GM19455 (cell line): ENCODE results near the gene DIAPH1.
A peak's percentile ranks its signal among the peaks of the same experiment; 100 is the strongest.
"Not testable (repeated sequence)": the region's sequence is repeated elsewhere in the genome, so short reads cannot be mapped to it uniquely, and the experiment has no call there.

Source experiments
- ATAC-seq: cut with Tn5 transposase; IDR thresholded peaks from one replicate; pipeline ENCODE4 v1.9.1; 2021; ENCODE audit not compliant: unreplicated experiment

Gene DIAPH1

GRCh38 chr5:141613344-141613743 is 5.5 kb downstream of the DIAPH1 start:
- no peak for ATAC-seq

- no peak for ATAC-seq
Observed at GRCh38 chr5:141611289-141611688, 7.5 kb downstream of the DIAPH1 start.

GRCh38 chr5:141609921-141610320 is 8.9 kb downstream of the DIAPH1 start:
- ATAC-seq: not testable (repeated sequence)

- ATAC-seq: no peak
Observed at GRCh38 chr5:141609044-141609443, 9.8 kb downstream of the DIAPH1 start.

GRCh38 chr5:141608557-141608956 is 10.2 kb downstream of the DIAPH1 start:
- ATAC-seq: no peak

- no peak for ATAC-seq
Observed at GRCh38 chr5:141608046-141608445, 10.8 kb downstream of the DIAPH1 start.

GRCh38 chr5:141605523-141606277 is 13.1 kb downstream of the DIAPH1 start:
- peak; percentile 97 for ATAC-seq

GRCh38 chr5:141603923-141604717 is 14.7 kb downstream of the DIAPH1 start:
- no peak for ATAC-seq

- ATAC-seq: no peak
Observed at GRCh38 chr5:141602606-141603005, 16.2 kb downstream of the DIAPH1 start.

- ATAC-seq: no peak
Observed at GRCh38 chr5:141598391-141599345, 20.1 kb downstream of the DIAPH1 start.

- ATAC-seq: no peak
Observed at GRCh38 chr5:141597814-141598213, 21.0 kb downstream of the DIAPH1 start.

GRCh38 chr5:141597394-141597793 is 21.4 kb downstream of the DIAPH1 start:
- ATAC-seq: no peak

GRCh38 chr5:141596867-141597266 is 21.9 kb downstream of the DIAPH1 start:
- ATAC-seq: no peak

GRCh38 chr5:141590127-141590526 is 28.7 kb downstream of the DIAPH1 start:
- no peak for ATAC-seq

GRCh38 chr5:141586246-141586645 is 32.6 kb downstream of the DIAPH1 start:
- no peak for ATAC-seq

- ATAC-seq: no peak
Observed at GRCh38 chr5:141585594-141585993, 33.2 kb downstream of the DIAPH1 start.

GRCh38 chr5:141574122-141574510 is 44.7 kb downstream of the DIAPH1 start:
- ATAC-seq: no peak

GRCh38 chr5:141573489-141574121 is 45.2 kb downstream of the DIAPH1 start:
- ATAC-seq: no peak

- ATAC-seq: no peak
Observed at GRCh38 chr5:141570655-141571054, 48.1 kb downstream of the DIAPH1 start.

- no peak for ATAC-seq
Observed at GRCh38 chr5:141567513-141568117, 51.2 kb downstream of the DIAPH1 start.
